Nasal cavity respiratory epithelium epithelial cell of viscerocranial mucosa (primary cell): ENCODE measurements around the gene KCNS3. TPM values are rescaled to one million over a fixed set of nuclear protein-coding genes. Genes with fewer than 3 reads are reported as not detected.

Source experiments
- total RNA-seq: library from RNA; depleted of rRNA; stranded (reverse); fragments of >200 nt; gene quantifications from 2 replicates; pipeline ENCODE4 v1.2.3, GENCODE V29; 2014

Gene KCNS3, protein sequence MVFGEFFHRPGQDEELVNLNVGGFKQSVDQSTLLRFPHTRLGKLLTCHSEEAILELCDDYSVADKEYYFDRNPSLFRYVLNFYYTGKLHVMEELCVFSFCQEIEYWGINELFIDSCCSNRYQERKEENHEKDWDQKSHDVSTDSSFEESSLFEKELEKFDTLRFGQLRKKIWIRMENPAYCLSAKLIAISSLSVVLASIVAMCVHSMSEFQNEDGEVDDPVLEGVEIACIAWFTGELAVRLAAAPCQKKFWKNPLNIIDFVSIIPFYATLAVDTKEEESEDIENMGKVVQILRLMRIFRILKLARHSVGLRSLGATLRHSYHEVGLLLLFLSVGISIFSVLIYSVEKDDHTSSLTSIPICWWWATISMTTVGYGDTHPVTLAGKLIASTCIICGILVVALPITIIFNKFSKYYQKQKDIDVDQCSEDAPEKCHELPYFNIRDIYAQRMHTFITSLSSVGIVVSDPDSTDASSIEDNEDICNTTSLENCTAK
- total RNA-seq = 4.1 and 8.1 TPM in 2 replicates

DNA sequence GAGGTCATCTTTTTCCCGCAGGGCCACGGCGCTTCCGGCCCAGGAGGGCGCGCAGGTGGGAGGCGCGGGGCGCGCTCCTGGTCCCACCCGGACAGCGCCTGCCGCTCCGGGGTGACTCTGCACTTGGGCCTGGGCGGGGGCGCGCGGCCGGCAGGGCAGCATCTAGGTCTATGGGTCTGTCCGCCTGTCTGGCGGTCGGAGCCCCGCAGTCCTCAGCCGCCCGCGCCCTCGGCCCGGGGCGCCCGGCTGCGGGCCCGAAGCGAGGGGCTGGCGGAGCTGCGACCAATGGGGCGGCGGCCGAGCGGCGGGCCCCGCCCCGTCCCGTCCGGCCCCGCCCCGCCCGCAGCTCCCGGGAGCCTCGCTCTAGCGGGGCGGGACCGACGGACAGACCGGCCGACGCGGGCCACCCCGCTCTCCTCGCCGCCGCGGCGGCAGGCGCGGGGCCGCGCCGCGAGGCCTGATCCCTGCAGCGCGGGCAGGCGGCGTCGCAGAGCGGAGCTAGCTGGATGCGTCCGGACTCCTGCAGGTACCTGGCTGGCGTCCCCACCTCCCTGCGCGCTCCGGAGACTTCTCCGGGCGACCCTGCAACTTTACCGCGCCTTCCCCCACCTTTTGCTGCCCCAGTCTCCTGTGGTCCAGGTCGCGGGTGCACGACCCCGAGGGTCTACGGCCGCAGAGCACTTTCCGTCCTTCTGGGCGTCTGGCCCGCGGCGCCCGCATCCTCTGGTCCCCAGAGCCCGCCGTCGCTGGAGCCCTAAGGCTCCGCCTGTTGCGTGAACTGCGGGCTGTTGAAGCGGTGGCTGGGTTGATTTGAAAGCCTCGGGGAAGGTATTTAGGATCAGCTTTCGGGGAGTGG is at the start of gene KCNS3:
KCNS3 (plus strand) TSS at position 387 of the 856 bp plus-strand sequence. CDS start 52,342 bp downstream, outside the sequence.

Other genes starting within 250 kb of the KCNS3 start
- 26.3 and 36.9 TPM in 2 replicates for gene SMC6, start 124.9 kb upstream of the KCNS3 start, total RNA-seq
- 4.1 and 7.8 TPM in 2 replicates for gene GEN1, start 124.5 kb upstream of the KCNS3 start, total RNA-seq
- not detected in 2 replicates for gene MSGN1, start 62.2 kb upstream of the KCNS3 start, total RNA-seq